OCI-LY1 (cell line): ENCODE measurements around the gene VPS37D.

Experiments
- H2AFZ ChIP-seq: fragments of 200-600 bp; sonication (generic), shearing (Covaris generic); 2 replicates; pipeline ENCODE4 v1.6.0; 2014; ENCODE audit warnings: antibody characterized with exemption, mild to moderate bottlenecking, low read length
- H3F3A ChIP-seq: fragments of 200-600 bp; sonication (generic), shearing (Covaris generic); 2 replicates; pipeline ENCODE4 v1.6.0; 2014; ENCODE audit warnings: mild to moderate bottlenecking, antibody characterized with exemption, low read length, moderate library complexity; ENCODE audit not compliant: insufficient read depth
- H3K27ac ChIP-seq: fragments of 200-600 bp; sonication (generic); 2 replicates; pipeline ENCODE4 v1.5.1; 2014; ENCODE audit warnings: low read length, mixed run types, mild to moderate bottlenecking, low read depth; ENCODE audit not compliant: poor library complexity, severe bottlenecking
- H3K27me3 ChIP-seq: fragments of 200-600 bp; sonication (generic); 2 replicates; pipeline ENCODE4 v1.6.0; 2014; ENCODE audit warnings: antibody characterized with exemption, mild to moderate bottlenecking, low read length, moderate library complexity; ENCODE audit not compliant: insufficient read depth
- H3K36me3 ChIP-seq: fragments of 200-600 bp; sonication (generic); 2 replicates; pipeline ENCODE4 v1.6.1; 2014; ENCODE audit warnings: mild to moderate bottlenecking, antibody characterized with exemption, low read length, moderate library complexity, mixed read lengths; ENCODE audit not compliant: insufficient read depth
- H3K4me1 ChIP-seq: fragments of 200-600 bp; sonication (generic); 2 replicates; pipeline ENCODE4 v1.5.1; 2014; ENCODE audit warnings: mild to moderate bottlenecking, low read length, moderate library complexity; ENCODE audit not compliant: insufficient read depth, severe bottlenecking
- H3K4me2 ChIP-seq: fragments of 200-600 bp; sonication (generic), shearing (Covaris generic); 2 replicates; pipeline ENCODE4 v1.6.1; 2014; ENCODE audit warnings: low read length
- H3K4me3 ChIP-seq: fragments of 200-600 bp; sonication (generic); 2 replicates; pipeline ENCODE4 v1.5.1; 2014; ENCODE audit warnings: low read length, low read depth, mild to moderate bottlenecking, mixed read lengths; ENCODE audit not compliant: poor library complexity, severe bottlenecking
- H3K79me2 ChIP-seq: fragments of 200-600 bp; shearing (Covaris generic); 2 replicates; pipeline ENCODE4 v1.6.1; 2016; ENCODE audit warnings: mixed run types, low read length, mixed read lengths; ENCODE audit not compliant: insufficient read depth
- H3K9ac ChIP-seq: fragments of 200-600 bp; sonication (generic), shearing (Covaris generic); 2 replicates; pipeline ENCODE4 v1.6.1; 2014; ENCODE audit warnings: mild to moderate bottlenecking, low read length, mixed read lengths
- H3K9me2 ChIP-seq: fragments of 200-600 bp; sonication (generic), shearing (Covaris generic); 2 replicates; pipeline ENCODE4 v1.6.1; 2014; ENCODE audit warnings: low read depth, mild to moderate bottlenecking, low read length, mixed read lengths
- H3K9me3 ChIP-seq: fragments of 200-600 bp; shearing (Covaris generic); 2 replicates; pipeline ENCODE4 v1.6.1; 2014; ENCODE audit warnings: low read length, mixed read lengths
- H4K20me1 ChIP-seq: fragments of 200-600 bp; sonication (generic), shearing (Covaris generic); 2 replicates; pipeline ENCODE4 v1.6.0; 2016; ENCODE audit warnings: mild to moderate bottlenecking, low read length; ENCODE audit not compliant: insufficient read depth
- EZH2 ChIP-seq: fragments of 200-600 bp; sonication (generic), shearing (Covaris generic); IDR thresholded peaks from 2 replicates; pipeline ENCODE4 v1.8.0; 2017; ENCODE audit warnings: borderline replicate concordance, mixed run types, mild to moderate bottlenecking, antibody characterized with exemption, low read length, moderate library complexity, mixed read lengths
- TF ChIP-seq, protein P1 (sequence below): fragments of 200-600 bp; sonication (generic), shearing (Covaris generic); IDR thresholded peaks from 2 replicates; pipeline ENCODE4 v1.5.1; 2017; ENCODE audit warnings: mild to moderate bottlenecking, antibody characterized with exemption, low read length, moderate library complexity, mixed read lengths

Gene VPS37D

GRCh38 chr7:73700581-73701134 lies 33.0 kb downstream of the VPS37D start:
- no peaks in the 10 kb centered on the region for H3F3A ChIP-seq
- H3K27ac ChIP-seq, result no peak overlapping the region
- no peak overlapping the region for H3K4me2 ChIP-seq
- H4K20me1 ChIP-seq, result no peaks in the 10 kb centered on the region
- TF ChIP-seq EZH2, result no peak
- TF ChIP-seq, protein P1, sequence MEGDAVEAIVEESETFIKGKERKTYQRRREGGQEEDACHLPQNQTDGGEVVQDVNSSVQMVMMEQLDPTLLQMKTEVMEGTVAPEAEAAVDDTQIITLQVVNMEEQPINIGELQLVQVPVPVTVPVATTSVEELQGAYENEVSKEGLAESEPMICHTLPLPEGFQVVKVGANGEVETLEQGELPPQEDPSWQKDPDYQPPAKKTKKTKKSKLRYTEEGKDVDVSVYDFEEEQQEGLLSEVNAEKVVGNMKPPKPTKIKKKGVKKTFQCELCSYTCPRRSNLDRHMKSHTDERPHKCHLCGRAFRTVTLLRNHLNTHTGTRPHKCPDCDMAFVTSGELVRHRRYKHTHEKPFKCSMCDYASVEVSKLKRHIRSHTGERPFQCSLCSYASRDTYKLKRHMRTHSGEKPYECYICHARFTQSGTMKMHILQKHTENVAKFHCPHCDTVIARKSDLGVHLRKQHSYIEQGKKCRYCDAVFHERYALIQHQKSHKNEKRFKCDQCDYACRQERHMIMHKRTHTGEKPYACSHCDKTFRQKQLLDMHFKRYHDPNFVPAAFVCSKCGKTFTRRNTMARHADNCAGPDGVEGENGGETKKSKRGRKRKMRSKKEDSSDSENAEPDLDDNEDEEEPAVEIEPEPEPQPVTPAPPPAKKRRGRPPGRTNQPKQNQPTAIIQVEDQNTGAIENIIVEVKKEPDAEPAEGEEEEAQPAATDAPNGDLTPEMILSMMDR, result no peak
- H2AFZ ChIP-seq, result no peak overlapping the region
- peaks cover 42% of the 10 kb centered on the region for H3K36me3 ChIP-seq
- no peak overlapping the region for H3K9ac ChIP-seq
- no peaks in the 10 kb centered on the region for H3K9me3 ChIP-seq
- H3K9me2 ChIP-seq, result no peaks in the 10 kb centered on the region
- H3K79me2 ChIP-seq, result no peaks in the 10 kb centered on the region
- no peak overlapping the region for H3K4me3 ChIP-seq
- H3K4me1 ChIP-seq, result peaks cover 3% of the 10 kb centered on the region
- H3K27me3 ChIP-seq, result peaks cover 10% of the 10 kb centered on the region; the same call in 1 of the 2 replicates

DNA sequence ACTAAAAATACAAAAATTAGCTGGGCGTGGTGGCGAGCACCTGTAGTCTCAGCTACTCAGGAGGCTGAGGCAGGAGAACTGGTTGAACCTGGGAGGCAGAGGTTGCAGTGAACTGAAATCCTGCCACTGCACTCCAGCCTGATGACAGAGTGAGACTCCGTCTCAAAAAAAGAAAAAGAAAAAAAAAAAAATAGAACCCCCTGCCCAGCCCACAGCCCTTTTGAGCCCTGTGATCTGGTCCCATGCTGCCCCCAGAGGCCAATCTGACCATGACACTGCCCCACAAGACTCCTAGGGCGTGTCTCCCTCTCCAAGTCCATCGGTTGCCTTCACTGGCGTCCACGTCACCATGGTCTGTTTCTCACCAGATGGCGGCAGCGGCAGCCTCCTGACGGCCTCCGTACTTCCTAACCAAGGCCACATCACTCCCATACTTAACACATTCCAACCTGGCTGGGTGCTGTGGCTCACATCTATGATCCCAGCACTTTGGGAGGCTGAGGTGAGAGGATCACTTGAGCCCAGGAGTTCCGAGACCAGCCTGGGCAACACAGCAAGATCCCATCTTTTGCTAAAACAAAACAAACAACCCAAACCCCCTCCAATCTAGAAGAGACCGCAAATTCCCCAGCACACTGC lies 33.8 kb downstream of the VPS37D start:
- Histone ChIP-seq H4K20me1 (no peaks in the 10 kb centered on the region), H3K9ac (no peak overlapping the region), H3K4me3 (no peak overlapping the region), H3K27ac (no peak overlapping the region), H3K4me2 (no peak overlapping the region), H3K9me2 (no peaks in the 10 kb centered on the region), H3K4me1 (peaks cover 3% of the 10 kb centered on the region), H3K79me2 (no peaks in the 10 kb centered on the region), H3K27me3 (peaks cover 10% of the 10 kb centered on the region; the same call in 1 of the 2 replicates), H3F3A (no peaks in the 10 kb centered on the region), H3K36me3 (peaks cover 34% of the 10 kb centered on the region), H3K9me3 (no peaks in the 10 kb centered on the region), H2AFZ (no peak overlapping the region)
- TF ChIP-seq, protein P1, result peak; percentile 71
- TF ChIP-seq EZH2, result no peak

DNA sequence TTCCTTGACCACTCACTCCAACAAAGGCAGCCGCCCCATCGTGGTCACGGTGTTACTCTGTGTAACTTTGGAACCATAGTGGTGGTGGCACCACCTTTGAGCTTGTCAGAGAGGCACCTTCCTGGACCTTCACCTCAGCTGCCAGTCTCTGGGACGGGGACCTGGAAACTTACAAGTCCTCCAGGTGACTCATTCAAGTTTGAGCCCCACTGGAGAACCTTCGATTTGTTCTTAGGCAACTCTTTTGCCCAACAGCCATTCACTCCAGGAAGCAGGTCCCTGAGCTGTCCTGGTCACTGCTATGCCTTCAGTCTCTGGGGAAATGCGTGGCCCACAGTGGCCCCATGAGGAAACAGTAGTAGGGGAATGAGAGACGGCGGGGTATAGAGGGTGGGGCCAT lies 34.6 kb downstream of the VPS37D start:
- Histone ChIP-seq H2AFZ (no peak overlapping the region), H3K4me3 (no peak overlapping the region), H3K79me2 (no peaks in the 10 kb centered on the region), H3K4me1 (peaks cover 3% of the 10 kb centered on the region), H3K9me2 (no peaks in the 10 kb centered on the region), H3K27me3 (peaks cover 10% of the 10 kb centered on the region; the same call in 1 of the 2 replicates), H3K27ac (no peak overlapping the region), H3K36me3 (peaks cover 26% of the 10 kb centered on the region), H3K9me3 (no peaks in the 10 kb centered on the region), H3K9ac (no peak overlapping the region), H4K20me1 (no peaks in the 10 kb centered on the region), H3F3A (no peaks in the 10 kb centered on the region), H3K4me2 (no peak overlapping the region)
- TF ChIP-seq EZH2, result no peak
- TF ChIP-seq, protein P1, result no peak
